OCI-LY3 (cell line): ENCODE data around the gene SYT1.

Experiments
- CTCF ChIP-seq: fragments of 200-600, 300-600 bp; sonication (generic); IDR thresholded peaks from 2 replicates; pipeline ENCODE4 v1.5.1; 2014; ENCODE audit warnings: antibody characterized with exemption, low read length, low read depth
- EZH2phosphoT487 ChIP-seq: fragments of 200-600 bp; shearing (Covaris generic); IDR thresholded peaks from 2 replicates; pipeline ENCODE4 v1.6.1; 2018; ENCODE audit warnings: antibody characterized with exemption, mixed run types, low read depth

- TF ChIP-seq CTCF (no peak), EZH2phosphoT487 (no peak)
These were observed 218.0 kb downstream of the SYT1 start for GRCh38 chr12:79082595-79082994.
